AG04449 (cell line): ENCODE results near the gene PTPRF.

Experiments
- CTCF ChIA-PET: fragments of 350-600 bp; formaldehyde crosslinking; extraction: SDS; loops from one replicate; lab custom pipeline; 2021; ENCODE audit warnings: antibody characterized with exemption; lab: Yijun Ruan, JAX
- POLR2A ChIA-PET: fragments of 400-600, 350-600 bp; formaldehyde crosslinking; extraction: SDS; loops from one replicate; lab custom pipeline; 2020; ENCODE audit warnings: antibody characterized with exemption, inconsistent platforms; lab: Yijun Ruan, JAX
- DNase-seq: peaks from one replicate; pipeline ENCODE4 v3.0.0-alpha.2; 2010; ENCODE audit warnings: low read depth, low spot score
- H3K4me3 ChIP-seq: 2 replicates; pipeline ENCODE4 v1.5.1; 2011; ENCODE audit warnings: low read depth, mild to moderate bottlenecking, control low read depth, low read length
- CTCF ChIP-seq: IDR thresholded peaks from one replicate; pipeline ENCODE4 v1.5.1; 2011; ENCODE audit warnings: mild to moderate bottlenecking, moderate library complexity, low read length, control low read depth, inconsistent platforms; ENCODE audit not compliant: insufficient read depth; ENCODE audit errors: missing control alignments

The PTPRF gene

GRCh38 chr1:43505077-43505780 is 25.5 kb upstream of the PTPRF start:
- no peak for TF ChIP-seq CTCF
- CTCF ChIA-PET, result no interaction called here
- no peak for DNase-seq
- POLR2A ChIA-PET, result no interaction called here
- no peak overlapping the region for H3K4me3 ChIP-seq

GRCh38 chr1:43506233-43506632 is 24.4 kb upstream of the PTPRF start:
- ChIA-PET CTCF (no interaction called here), POLR2A (no interaction called here)
- TF ChIP-seq CTCF, result no peak
- no peak for DNase-seq
- no peak overlapping the region for H3K4me3 ChIP-seq

GRCh38 chr1:43507296-43508295 is 23.1 kb upstream of the PTPRF start:
- no peak overlapping the region for H3K4me3 ChIP-seq
- ChIA-PET CTCF (interaction anchor here (1.7 kb wide), 1 partner anchor 17 kb away, joined by 5 read pairs; no protein-coding TSS in a partner anchor), POLR2A (no interaction called here)
- DNase-seq, result no peak
- no peak for TF ChIP-seq CTCF

GRCh38 chr1:43509007-43509739 is 21.5 kb upstream of the PTPRF start:
- ChIA-PET POLR2A (no interaction called here), CTCF (interaction anchor here (1.2 to 1.7 kb wide), 2 partner anchors 19 to 21 kb away, joined by 4 to 5 read pairs; no protein-coding TSS in a partner anchor)
- H3K4me3 ChIP-seq, result no peak overlapping the region
- DNase-seq, result no peak
- TF ChIP-seq CTCF, result no peak

- H3K4me3 ChIP-seq, result no peak overlapping the region
- ChIA-PET POLR2A (no interaction called here), CTCF (no interaction called here)
- no peak for DNase-seq
- no peak for TF ChIP-seq CTCF
These were observed 20.8 kb upstream of the PTPRF start for GRCh38 chr1:43509740-43510375.
